Measurements from ENCODE around the gene SIX2.

DNA sequence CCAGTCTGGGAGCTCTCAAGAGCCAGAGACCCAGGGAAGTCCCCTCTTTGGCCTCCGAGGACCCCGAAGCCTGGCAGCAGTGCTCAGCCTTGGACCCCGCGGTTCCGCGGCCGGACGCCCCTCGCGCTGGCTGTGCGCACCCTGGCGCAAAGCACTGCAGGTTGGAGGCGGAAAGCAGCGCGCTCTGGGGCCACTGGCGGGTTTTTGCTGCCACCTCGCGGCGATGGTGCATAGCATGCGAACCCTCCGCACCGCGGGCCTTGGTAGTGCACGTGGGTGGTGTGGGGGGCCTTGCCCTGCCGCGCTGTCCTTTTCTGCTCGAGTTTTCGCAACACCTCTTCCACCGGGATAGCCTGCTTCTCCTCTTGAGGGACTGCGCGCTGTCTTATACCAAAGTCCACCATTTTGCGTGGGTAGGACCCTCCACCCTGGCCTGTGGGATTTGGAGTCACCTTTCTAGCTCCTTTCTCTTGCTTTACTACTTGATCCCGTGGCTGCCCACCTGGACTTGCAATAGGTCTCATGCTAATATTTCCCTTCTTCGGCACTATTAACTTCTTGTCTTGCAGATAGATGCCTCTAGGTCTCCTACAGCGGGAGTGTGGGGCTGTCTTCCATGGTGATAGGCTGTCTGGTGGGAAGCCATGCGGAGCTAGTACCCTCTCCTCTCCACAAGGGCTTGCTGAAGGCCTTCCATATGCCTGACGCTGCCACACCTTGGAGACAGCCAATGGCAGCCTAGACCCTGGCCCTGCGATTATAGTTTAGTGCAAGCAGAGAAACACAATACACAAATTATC lies 53.5 kb downstream of the SIX2 start:
- TF ChIP-seq POLR2AphosphoS5 (IDR thresholded peaks at IDR 0.05; ENCODE audit: low read depth, low read length) = no peak
- TF ChIP-seq CTCF (IDR thresholded peaks at IDR 0.05; ENCODE audit: control extremely low read depth in 1 of 3, insufficient read depth in 1 of 3, low read depth in 1 of 3, low read length in 3 of 3) = peak in 2 of 3 experiments; percentile 93 to 96; a peak in 3 of 4 replicates
- TF ChIP-seq NANOG (IDR thresholded peaks at IDR 0.05; ENCODE audit: insufficient read depth, low read depth, low read length, poor library complexity, severe bottlenecking) = no peak
- peak; percentile 97 for TF ChIP-seq MAX (IDR thresholded peaks at IDR 0.05)
- TF ChIP-seq TAF1 (IDR thresholded peaks at IDR 0.05; ENCODE audit: low read depth, low read length) = no peak
- TF ChIP-seq, protein P1, sequence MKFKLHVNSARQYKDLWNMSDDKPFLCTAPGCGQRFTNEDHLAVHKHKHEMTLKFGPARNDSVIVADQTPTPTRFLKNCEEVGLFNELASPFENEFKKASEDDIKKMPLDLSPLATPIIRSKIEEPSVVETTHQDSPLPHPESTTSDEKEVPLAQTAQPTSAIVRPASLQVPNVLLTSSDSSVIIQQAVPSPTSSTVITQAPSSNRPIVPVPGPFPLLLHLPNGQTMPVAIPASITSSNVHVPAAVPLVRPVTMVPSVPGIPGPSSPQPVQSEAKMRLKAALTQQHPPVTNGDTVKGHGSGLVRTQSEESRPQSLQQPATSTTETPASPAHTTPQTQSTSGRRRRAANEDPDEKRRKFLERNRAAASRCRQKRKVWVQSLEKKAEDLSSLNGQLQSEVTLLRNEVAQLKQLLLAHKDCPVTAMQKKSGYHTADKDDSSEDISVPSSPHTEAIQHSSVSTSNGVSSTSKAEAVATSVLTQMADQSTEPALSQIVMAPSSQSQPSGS (IDR thresholded peaks at IDR 0.05; ENCODE audit: low read length) = 0 out of 2 replicates have a peak, but pooled peaks have one; percentile 42
- no peak for TF ChIP-seq POLR2A (IDR thresholded peaks at IDR 0.05; ENCODE audit: control extremely low read depth in 1 of 2, low read depth in 2 of 2, low read length in 2 of 2)
- TF ChIP-seq CBX5 (IDR thresholded peaks at IDR 0.05; ENCODE audit: low read depth, low read length) = no peak
